ENCODE data around the gene EFNB3.
A peak's percentile ranks its signal among the peaks of the same experiment; 100 is the strongest.

The EFNB3 gene

GRCh38 chr17:7720125-7720524 lies 15.1 kb downstream of the EFNB3 start:
- Histone ChIP-seq H2AK5ac (ENCODE audit: low read length) (no peak overlapping the region), H2BK120ac (ENCODE audit: low read depth, low read length) (no peak overlapping the region), H2BK15ac (replicated peaks; ENCODE audit: low read depth) (no peak overlapping the region), H3K4me1 (ENCODE audit: control insufficient read depth, low read depth, low read length) (peaks cover 9% of the 10 kb centered on the region), H3K27ac (ENCODE audit: low read depth, low read length) (no peak overlapping the region), H3K4ac (ENCODE audit: low read depth, low read length) (no peak overlapping the region), H3K79me1 (ENCODE audit: low read length) (no peaks in the 10 kb centered on the region), H3K4me2 (ENCODE audit: low read length) (no peak overlapping the region), H3K79me2 (ENCODE audit: control insufficient read depth, insufficient read depth, low read length) (no peaks in the 10 kb centered on the region), H4K5ac (ENCODE audit: low read length) (no peak overlapping the region), H4K8ac (ENCODE audit: low read depth, low read length) (no peak overlapping the region), H3K18ac (ENCODE audit: low read length) (no peak overlapping the region), H2BK5ac (ENCODE audit: low read length) (no peak overlapping the region), H3K36me3 (ENCODE audit: control insufficient read depth, insufficient read depth, low read length) (no peaks in the 10 kb centered on the region), H3K27me3 (ENCODE audit: insufficient read depth, low read length, poor library complexity) (no peaks in the 10 kb centered on the region), H3K4me3 (ENCODE audit: low read length) (no peak overlapping the region), H3K23ac (ENCODE audit: low read length) (no peak overlapping the region), H3K56ac (ENCODE audit: low read length) (no peak overlapping the region), H3K9ac (ENCODE audit: low read length) (no peak overlapping the region)
- DNase-seq = peak; percentile 40
- no CpG with 5 or more reads among the region's 4 CpGs for WGBS (ENCODE audit: extremely low coverage, insufficient coverage, low lambda C conversion rate)

DNA sequence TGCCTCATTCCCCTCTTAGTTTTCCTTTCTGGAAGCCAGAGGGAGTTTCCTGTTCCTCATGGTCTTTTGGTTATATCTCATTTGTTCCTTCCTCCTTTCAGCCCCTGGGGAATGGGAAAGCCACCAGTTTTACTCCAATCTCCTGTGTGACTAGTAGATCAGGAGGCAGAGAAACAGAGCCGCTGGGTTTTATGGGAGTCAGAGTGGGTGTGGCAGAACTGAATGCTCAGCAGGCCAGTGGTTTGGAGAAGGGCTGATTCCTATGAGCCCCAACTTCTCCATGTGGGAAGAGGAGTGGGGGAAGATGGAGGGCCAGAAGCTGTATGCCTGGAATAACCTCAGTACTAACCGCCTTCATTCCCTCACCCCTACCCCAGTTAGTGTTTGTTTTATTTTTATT lies 16.6 kb downstream of the EFNB3 start:
- Histone ChIP-seq H3K56ac (ENCODE audit: low read length) (no peak overlapping the region), H2AK5ac (ENCODE audit: low read length) (no peak overlapping the region), H3K23ac (ENCODE audit: low read length) (no peak overlapping the region), H3K4me3 (ENCODE audit: low read length) (no peak overlapping the region), H3K4me2 (ENCODE audit: low read length) (no peak overlapping the region), H3K4me1 (ENCODE audit: control insufficient read depth, low read depth, low read length) (peaks cover 2% of the 10 kb centered on the region), H4K8ac (ENCODE audit: low read depth, low read length) (no peak overlapping the region), H3K9ac (ENCODE audit: low read length) (no peak overlapping the region), H3K79me2 (ENCODE audit: control insufficient read depth, insufficient read depth, low read length) (no peaks in the 10 kb centered on the region), H3K27ac (ENCODE audit: low read depth, low read length) (no peak overlapping the region), H2BK5ac (ENCODE audit: low read length) (no peak overlapping the region), H3K79me1 (ENCODE audit: low read length) (no peaks in the 10 kb centered on the region), H3K4ac (ENCODE audit: low read depth, low read length) (no peak overlapping the region), H3K36me3 (ENCODE audit: control insufficient read depth, insufficient read depth, low read length) (no peaks in the 10 kb centered on the region), H3K18ac (ENCODE audit: low read length) (no peak overlapping the region), H2BK15ac (replicated peaks; ENCODE audit: low read depth) (no peak overlapping the region), H4K5ac (ENCODE audit: low read length) (no peak overlapping the region), H3K27me3 (ENCODE audit: insufficient read depth, low read length, poor library complexity) (no peaks in the 10 kb centered on the region), H2BK120ac (ENCODE audit: low read depth, low read length) (no peak overlapping the region)
- DNase-seq = no peak
- no CpG with 5 or more reads among the region's 2 CpGs for WGBS (ENCODE audit: extremely low coverage, insufficient coverage, low lambda C conversion rate)

GRCh38 chr17:7727886-7728285 lies 22.9 kb downstream of the EFNB3 start:
- Histone ChIP-seq H2AK5ac (ENCODE audit: low read length) (no peak overlapping the region), H2BK15ac (replicated peaks; ENCODE audit: low read depth) (no peak overlapping the region), H3K27ac (ENCODE audit: low read depth, low read length) (no peak overlapping the region), H3K18ac (ENCODE audit: low read length) (no peak overlapping the region), H3K79me2 (ENCODE audit: control insufficient read depth, insufficient read depth, low read length) (no peaks in the 10 kb centered on the region), H3K23ac (ENCODE audit: low read length) (no peak overlapping the region), H3K27me3 (ENCODE audit: insufficient read depth, low read length, poor library complexity) (no peaks in the 10 kb centered on the region), H4K5ac (ENCODE audit: low read length) (no peak overlapping the region), H3K79me1 (ENCODE audit: low read length) (no peaks in the 10 kb centered on the region), H3K9ac (ENCODE audit: low read length) (no peak overlapping the region), H3K4me1 (ENCODE audit: control insufficient read depth, low read depth, low read length) (no peaks in the 10 kb centered on the region), H3K56ac (ENCODE audit: low read length) (no peak overlapping the region), H2BK5ac (ENCODE audit: low read length) (no peak overlapping the region), H4K8ac (ENCODE audit: low read depth, low read length) (no peak overlapping the region), H3K36me3 (ENCODE audit: control insufficient read depth, insufficient read depth, low read length) (no peaks in the 10 kb centered on the region), H3K4me3 (ENCODE audit: low read length) (no peak overlapping the region), H3K4ac (ENCODE audit: low read depth, low read length) (no peak overlapping the region), H2BK120ac (ENCODE audit: low read depth, low read length) (no peak overlapping the region), H3K4me2 (ENCODE audit: low read length) (no peak overlapping the region)
- DNase-seq = no peak
- WGBS (ENCODE audit: extremely low coverage, insufficient coverage, low lambda C conversion rate) = no CpG with 5 or more reads among the region's 3 CpGs

GRCh38 chr17:7729816-7730215 lies 24.8 kb downstream of the EFNB3 start:
- no peaks in the 10 kb centered on the region for H3K27me3 ChIP-seq (ENCODE audit: insufficient read depth, low read length, poor library complexity)
- H3K79me2 ChIP-seq (ENCODE audit: control insufficient read depth, insufficient read depth, low read length) = no peaks in the 10 kb centered on the region
- no CpG with 5 or more reads among the region's 1 CpG for WGBS (ENCODE audit: extremely low coverage, insufficient coverage, low lambda C conversion rate)
- no peaks in the 10 kb centered on the region for H3K36me3 ChIP-seq (ENCODE audit: control insufficient read depth, insufficient read depth, low read length)
- no peak overlapping the region for H3K4ac ChIP-seq (ENCODE audit: low read depth, low read length)
- H3K4me3 ChIP-seq (ENCODE audit: low read length) = no peak overlapping the region
- no peaks in the 10 kb centered on the region for H3K79me1 ChIP-seq (ENCODE audit: low read length)
- H3K4me2 ChIP-seq (ENCODE audit: low read length) = no peak overlapping the region
- no peak overlapping the region for H3K18ac ChIP-seq (ENCODE audit: low read length)
- no peak overlapping the region for H2BK15ac ChIP-seq (replicated peaks; ENCODE audit: low read depth)
- no peak for DNase-seq
- no peak overlapping the region for H4K5ac ChIP-seq (ENCODE audit: low read length)
- no peak overlapping the region for H3K27ac ChIP-seq (ENCODE audit: low read depth, low read length)
- H3K9ac ChIP-seq (ENCODE audit: low read length) = no peak overlapping the region
- H3K56ac ChIP-seq (ENCODE audit: low read length) = no peak overlapping the region
- no peak overlapping the region for H2BK5ac ChIP-seq (ENCODE audit: low read length)
- H3K4me1 ChIP-seq (ENCODE audit: control insufficient read depth, low read depth, low read length) = no peaks in the 10 kb centered on the region
- H2BK120ac ChIP-seq (ENCODE audit: low read depth, low read length) = no peak overlapping the region
- H4K8ac ChIP-seq (ENCODE audit: low read depth, low read length) = no peak overlapping the region
- H2AK5ac ChIP-seq (ENCODE audit: low read length) = no peak overlapping the region
- no peak overlapping the region for H3K23ac ChIP-seq (ENCODE audit: low read length)

DNA sequence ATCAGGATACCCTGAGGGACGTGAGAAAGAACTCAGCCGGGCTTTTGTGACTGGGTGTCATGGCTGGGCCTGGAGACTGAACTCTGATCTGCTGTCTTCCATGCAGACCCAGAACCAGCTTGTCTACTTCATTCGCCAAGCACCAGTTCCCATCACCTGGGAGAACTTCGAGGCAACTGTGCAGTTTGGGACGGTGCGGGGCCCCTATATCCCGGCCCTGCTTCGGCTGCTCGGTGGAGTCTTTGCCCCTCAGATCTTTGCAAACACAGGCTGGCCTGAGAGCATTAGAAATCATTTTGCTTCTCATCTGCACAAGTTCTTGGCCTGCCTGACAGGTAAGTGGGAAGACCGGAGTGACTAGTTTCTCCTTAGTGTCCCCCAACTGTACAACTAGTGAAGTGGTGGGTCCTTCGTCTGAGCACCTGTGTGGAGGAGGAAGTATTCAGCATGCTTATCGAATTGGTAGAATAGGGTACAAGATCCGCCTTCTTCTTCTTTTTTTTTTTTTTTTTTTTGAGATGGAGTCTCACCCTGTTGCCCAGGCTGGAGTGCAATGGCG lies 28.1 kb downstream of the EFNB3 start:
- no peak overlapping the region for H4K8ac ChIP-seq (ENCODE audit: low read depth, low read length)
- no peak overlapping the region for H3K4me2 ChIP-seq (ENCODE audit: low read length)
- no peak overlapping the region for H3K4me3 ChIP-seq (ENCODE audit: low read length)
- no peak overlapping the region for H2BK120ac ChIP-seq (ENCODE audit: low read depth, low read length)
- WGBS (ENCODE audit: extremely low coverage, insufficient coverage, low lambda C conversion rate) = no CpG with 5 or more reads among the region's 14 CpGs
- no peaks in the 10 kb centered on the region for H3K36me3 ChIP-seq (ENCODE audit: control insufficient read depth, insufficient read depth, low read length)
- no peak overlapping the region for H2AK5ac ChIP-seq (ENCODE audit: low read length)
- no peak overlapping the region for H3K18ac ChIP-seq (ENCODE audit: low read length)
- no peak overlapping the region for H4K5ac ChIP-seq (ENCODE audit: low read length)
- H3K79me1 ChIP-seq (ENCODE audit: low read length) = no peaks in the 10 kb centered on the region
- H3K4me1 ChIP-seq (ENCODE audit: control insufficient read depth, low read depth, low read length) = no peaks in the 10 kb centered on the region
- no peak overlapping the region for H3K56ac ChIP-seq (ENCODE audit: low read length)
- H2BK15ac ChIP-seq (replicated peaks; ENCODE audit: low read depth) = no peak overlapping the region
- no peak overlapping the region for H3K27ac ChIP-seq (ENCODE audit: low read depth, low read length)
- no peaks in the 10 kb centered on the region for H3K27me3 ChIP-seq (ENCODE audit: insufficient read depth, low read length, poor library complexity)
- H3K23ac ChIP-seq (ENCODE audit: low read length) = no peak overlapping the region
- DNase-seq = no peak
- no peak overlapping the region for H3K9ac ChIP-seq (ENCODE audit: low read length)
- H3K4ac ChIP-seq (ENCODE audit: low read depth, low read length) = no peak overlapping the region
- no peaks in the 10 kb centered on the region for H3K79me2 ChIP-seq (ENCODE audit: control insufficient read depth, insufficient read depth, low read length)
- no peak overlapping the region for H2BK5ac ChIP-seq (ENCODE audit: low read length)

DNA sequence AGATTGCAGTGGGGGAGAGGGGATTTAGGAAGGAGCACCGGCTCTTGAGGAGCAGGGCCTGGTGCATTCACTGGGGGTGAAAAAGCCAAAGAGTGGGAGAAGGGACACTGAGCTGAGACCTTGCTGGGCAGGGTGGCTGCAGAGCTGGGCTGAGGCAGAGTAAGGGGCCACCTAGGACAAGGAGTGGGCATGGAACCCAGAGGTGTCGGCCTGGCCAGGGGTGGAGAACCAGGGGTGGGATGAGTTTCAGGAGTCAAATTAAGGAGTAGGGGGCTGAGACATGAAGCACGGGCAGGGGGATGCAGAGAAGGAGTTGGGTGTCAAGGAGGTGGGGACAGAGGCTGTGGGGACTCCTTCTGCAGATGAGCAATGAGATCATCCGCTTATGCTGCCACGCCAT lies 32.6 kb downstream of the EFNB3 start:
- Histone ChIP-seq H3K36me3 (ENCODE audit: control insufficient read depth, insufficient read depth, low read length) (no peaks in the 10 kb centered on the region), H2BK15ac (replicated peaks; ENCODE audit: low read depth) (no peak overlapping the region), H4K8ac (ENCODE audit: low read depth, low read length) (no peak overlapping the region), H3K4me2 (ENCODE audit: low read length) (no peak overlapping the region), H3K56ac (ENCODE audit: low read length) (no peak overlapping the region), H2AK5ac (ENCODE audit: low read length) (no peak overlapping the region), H3K18ac (ENCODE audit: low read length) (no peak overlapping the region), H3K79me1 (ENCODE audit: low read length) (no peaks in the 10 kb centered on the region), H3K4ac (ENCODE audit: low read depth, low read length) (no peak overlapping the region), H3K79me2 (ENCODE audit: control insufficient read depth, insufficient read depth, low read length) (no peaks in the 10 kb centered on the region), H3K4me3 (ENCODE audit: low read length) (no peak overlapping the region), H2BK120ac (ENCODE audit: low read depth, low read length) (no peak overlapping the region), H3K4me1 (ENCODE audit: control insufficient read depth, low read depth, low read length) (no peaks in the 10 kb centered on the region), H3K9ac (ENCODE audit: low read length) (no peak overlapping the region), H4K5ac (ENCODE audit: low read length) (no peak overlapping the region), H3K23ac (ENCODE audit: low read length) (no peak overlapping the region), H3K27ac (ENCODE audit: low read depth, low read length) (no peak overlapping the region), H3K27me3 (ENCODE audit: insufficient read depth, low read length, poor library complexity) (no peaks in the 10 kb centered on the region), H2BK5ac (ENCODE audit: low read length) (no peak overlapping the region)
- no peak for DNase-seq
- no CpG with 5 or more reads among the region's 5 CpGs for WGBS (ENCODE audit: extremely low coverage, insufficient coverage, low lambda C conversion rate)
